NCI-H2196 treated with DMSO at 0.1 percent for 48 hours (cell line): Measurements from ENCODE around the gene CYB5B.

Source experiments
- DNase-seq: peaks from one replicate; lab custom pipeline; 2025; ENCODE audit not compliant: unreplicated experiment; lab: John Stamatoyannopoulos, UW

CYB5B gene

GRCh38 chr16:69514356-69514755, 89.9 kb downstream of the CYB5B start:
- no peak for DNase-seq
